Left lung (tissue), 14 donors: Measurements from ENCODE around the gene NSMCE3. TPM values are rescaled to one million over a fixed set of nuclear protein-coding genes. Genes with fewer than 3 reads are reported as not detected.

Experiments
- ATAC-seq: fragments of 200-7000 bp; cut with Tn5 transposase; one replicate; pipeline ENCODE4 v1.9.1; 2020; ENCODE audit warnings: moderate library complexity
- DNase-seq, 4 donors: peaks; one replicate each; pipeline ENCODE4 v3.0.0-alpha.2; 2013 to 2020
- H3K27ac ChIP-seq, 2 donors: fragments of 200-600 bp; sonication (generic) in 1 of 2; one replicate each; pipeline versions ENCODE4 v1.5.0 to v1.8.0; 2020 to 2021
- H3K27me3 ChIP-seq, 2 donors: fragments of 200-600 bp; sonication (generic) in 1 of 2; one replicate each; pipeline versions ENCODE4 v1.5.0 to v1.8.0; 2020 to 2021
- H3K36me3 ChIP-seq, 2 donors: fragments of 200-600 bp; sonication (generic) in 1 of 2; one replicate each; pipeline versions ENCODE4 v1.5.0 to v1.8.0; 2020 to 2021
- H3K4me1 ChIP-seq, 2 donors: fragments of 200-600 bp; one replicate each; pipeline ENCODE4 v1.8.0; 2021
- H3K4me3 ChIP-seq, 2 donors: fragments of 200-600 bp; sonication (generic) in 1 of 2; one replicate each; pipeline versions ENCODE4 v1.5.0 to v1.8.0; 2020 to 2021; ENCODE audit warnings: mild to moderate bottlenecking in 1 of 2
- H3K9me3 ChIP-seq, 2 donors: fragments of 200-600 bp; sonication (generic) in 1 of 2; one replicate each; pipeline versions ENCODE4 v1.5.0 to v1.8.0; 2020 to 2021
- intact Hi-C, 2 donors: fragments of 100-400 bp; cut with DNase I; formaldehyde crosslinking; loops; one replicate each; pipeline versions ENCODE4 v1.11.2 to v1.14.2; 2022
- long read RNA-seq, 12 donors: library from polyadenylated mRNA in 2 of 12; unstranded in 2 of 12; transcript quantifications; one replicate each; pipeline ENCODE4 v2.0.0 and lab custom pipeline, GENCODE V29; 2019 to 2026
- polyA plus RNA-seq, 6 donors: library from polyadenylated mRNA; unstranded; fragments of 120-200 nt; gene quantifications; one replicate each; pipeline ENCODE4 v1.2.1, GENCODE V29; 2013; ENCODE audit not compliant: insufficient read length in 6 of 6
- total RNA-seq, 2 donors: library from RNA; stranded (reverse); fragmentation: NEBNext Ultra II Directional; extraction: Animal tissue kit (Norgen Biotek cat#: 25700); gene quantifications; one replicate each; pipeline ENCODE4 v1.2.1, GENCODE V29; 2021
- TF ChIP-seq, protein P1 (sequence below), 2 donors: fragments of 200-600 bp; sonication (generic) in 1 of 2; IDR thresholded peaks; one replicate each; pipeline versions ENCODE4 v1.5.0 to v1.8.0; 2021; ENCODE audit warnings: antibody characterized with exemption in 2 of 2
- donor health status: DM: no; HTN: yes; CAD: no.
- donor health status: DM: no; HTN: no; CAD: no.

The NSMCE3 gene
- 1 to 10 TPM; 6.2 to 7.3 TPM for total RNA-seq
- polyA plus RNA-seq: 1 to 10 TPM; 5.8 to 9.1 (median 7.5) TPM
- long read RNA-seq, donor 1, full-length matches to known transcripts: 41 of 41 reads
- long read RNA-seq, donor 1, partial matches to known transcripts: 0 of 41 reads
- long read RNA-seq, donor 1, other reads (novel, unspliced or antisense): 0 of 41 reads
- long read RNA-seq, donor 2, full-length matches to known transcripts: 24 of 24 reads
- long read RNA-seq, donor 2, partial matches to known transcripts: 0 of 24 reads
- long read RNA-seq, donor 2, other reads (novel, unspliced or antisense): 0 of 24 reads
- long read RNA-seq, donor 3, full-length matches to known transcripts: 16 of 16 reads
- long read RNA-seq, donor 3, partial matches to known transcripts: 0 of 16 reads
- long read RNA-seq, donor 3, other reads (novel, unspliced or antisense): 0 of 16 reads
- long read RNA-seq, donor 4, full-length matches to known transcripts: 6 of 6 reads
- long read RNA-seq, donor 4, partial matches to known transcripts: 0 of 6 reads
- long read RNA-seq, donor 4, other reads (novel, unspliced or antisense): 0 of 6 reads
- long read RNA-seq, donor 5, full-length matches to known transcripts: 24 of 24 reads
- long read RNA-seq, donor 5, partial matches to known transcripts: 0 of 24 reads
- long read RNA-seq, donor 5, other reads (novel, unspliced or antisense): 0 of 24 reads
- long read RNA-seq, donor 6, full-length matches to known transcripts: 23 of 23 reads
- long read RNA-seq, donor 6, partial matches to known transcripts: 0 of 23 reads
- long read RNA-seq, donor 6, other reads (novel, unspliced or antisense): 0 of 23 reads
- long read RNA-seq, donor 7, full-length matches to known transcripts: 9 of 9 reads
- long read RNA-seq, donor 7, partial matches to known transcripts: 0 of 9 reads
- long read RNA-seq, donor 7, other reads (novel, unspliced or antisense): 0 of 9 reads
- long read RNA-seq, donor 8, full-length matches to known transcripts: 18 of 18 reads
- long read RNA-seq, donor 8, partial matches to known transcripts: 0 of 18 reads
- long read RNA-seq, donor 8, other reads (novel, unspliced or antisense): 0 of 18 reads
- long read RNA-seq, donor 9: 0 reads
- long read RNA-seq, donor 10, full-length matches to known transcripts: 19 of 19 reads
- long read RNA-seq, donor 10, partial matches to known transcripts: 0 of 19 reads
- long read RNA-seq, donor 10, other reads (novel, unspliced or antisense): 0 of 19 reads
- long read RNA-seq, donor 11: 0 reads
- long read RNA-seq, donor 12, full-length matches to known transcripts: 13 of 13 reads
- long read RNA-seq, donor 12, partial matches to known transcripts: 0 of 13 reads
- long read RNA-seq, donor 12, other reads (novel, unspliced or antisense): 0 of 13 reads

- ATAC-seq (peak; percentile 99), DNase-seq (peak; percentile 87 to 96 (median 94))
- Histone ChIP-seq H3K36me3 (no peaks in the 10 kb centered on the region), H3K4me3 (peak within 1 kb of the TSS; percentile 69 to 80), H3K9me3 (no peaks in the 10 kb centered on the region), H3K27me3 (no peaks in the 10 kb centered on the region), H3K4me1 (peaks cover 9 to 33% of the 10 kb centered on the region in 2 donors), H3K27ac (peak within 1 kb of the TSS; percentile 88 to 89)
- TF ChIP-seq, protein P1, sequence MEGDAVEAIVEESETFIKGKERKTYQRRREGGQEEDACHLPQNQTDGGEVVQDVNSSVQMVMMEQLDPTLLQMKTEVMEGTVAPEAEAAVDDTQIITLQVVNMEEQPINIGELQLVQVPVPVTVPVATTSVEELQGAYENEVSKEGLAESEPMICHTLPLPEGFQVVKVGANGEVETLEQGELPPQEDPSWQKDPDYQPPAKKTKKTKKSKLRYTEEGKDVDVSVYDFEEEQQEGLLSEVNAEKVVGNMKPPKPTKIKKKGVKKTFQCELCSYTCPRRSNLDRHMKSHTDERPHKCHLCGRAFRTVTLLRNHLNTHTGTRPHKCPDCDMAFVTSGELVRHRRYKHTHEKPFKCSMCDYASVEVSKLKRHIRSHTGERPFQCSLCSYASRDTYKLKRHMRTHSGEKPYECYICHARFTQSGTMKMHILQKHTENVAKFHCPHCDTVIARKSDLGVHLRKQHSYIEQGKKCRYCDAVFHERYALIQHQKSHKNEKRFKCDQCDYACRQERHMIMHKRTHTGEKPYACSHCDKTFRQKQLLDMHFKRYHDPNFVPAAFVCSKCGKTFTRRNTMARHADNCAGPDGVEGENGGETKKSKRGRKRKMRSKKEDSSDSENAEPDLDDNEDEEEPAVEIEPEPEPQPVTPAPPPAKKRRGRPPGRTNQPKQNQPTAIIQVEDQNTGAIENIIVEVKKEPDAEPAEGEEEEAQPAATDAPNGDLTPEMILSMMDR (IDR thresholded peaks at IDR 0.05): no peak
- intact Hi-C loops: no loop called here
Observed at GRCh38 chr15:29269485-29270168, at the start of gene NSMCE3. Gene NSMCE3, minus strand, starts transcription at chr15:29269822. Its CDS starts 117 bp downstream, at chr15:29269705.

DNA sequence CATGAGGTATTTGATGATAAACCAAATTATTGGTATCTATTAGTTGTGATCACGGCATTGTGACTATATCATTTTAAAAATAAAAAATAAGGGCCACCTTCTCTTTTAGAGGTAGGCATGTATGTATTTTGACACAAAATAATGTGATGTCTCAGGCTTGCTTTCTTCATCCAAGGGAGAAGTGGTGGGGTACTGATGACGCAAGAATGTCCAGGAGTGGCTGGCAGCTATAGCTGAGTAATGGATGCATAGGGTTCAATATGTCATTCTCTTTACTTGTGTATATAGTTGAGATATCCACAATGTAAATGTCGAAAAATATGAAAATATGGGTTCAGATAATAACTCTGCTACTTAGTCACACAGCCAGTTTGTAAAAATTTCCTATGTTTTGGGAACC lies 46.8 kb upstream of the NSMCE3 start:
- DNase-seq (no peak), ATAC-seq (no peak)
- H3K9me3 ChIP-seq: peaks cover 0 to 2% of the 10 kb centered on the region in 2 donors
- H3K27ac ChIP-seq: no peak overlapping the region
- H3K4me1 ChIP-seq: no peaks in the 10 kb centered on the region
- H3K27me3 ChIP-seq: no peaks in the 10 kb centered on the region
- H3K4me3 ChIP-seq: no peak overlapping the region
- TF ChIP-seq, protein P1 (IDR thresholded peaks at IDR 0.05): no peak
- no peaks in the 10 kb centered on the region for H3K36me3 ChIP-seq
- intact Hi-C loops: no loop called here

- ATAC-seq (no peak), DNase-seq (no peak)
- Histone ChIP-seq H3K4me1 (no peaks in the 10 kb centered on the region), H3K9me3 (no peaks in the 10 kb centered on the region), H3K27ac (no peak overlapping the region), H3K27me3 (no peaks in the 10 kb centered on the region), H3K36me3 (no peaks in the 10 kb centered on the region), H3K4me3 (no peak overlapping the region)
- intact Hi-C loops: no loop called here
- TF ChIP-seq, protein P1 (IDR thresholded peaks at IDR 0.05): no peak
Observed at GRCh38 chr15:29312387-29312786, 42.8 kb upstream of the NSMCE3 start.

- Histone ChIP-seq H3K4me3 (no peak overlapping the region), H3K4me1 (no peaks in the 10 kb centered on the region), H3K9me3 (no peaks in the 10 kb centered on the region), H3K36me3 (no peaks in the 10 kb centered on the region), H3K27ac (no peak overlapping the region), H3K27me3 (no peaks in the 10 kb centered on the region)
- intact Hi-C loops: no loop called here
- no peak for DNase-seq
- TF ChIP-seq, protein P1 (IDR thresholded peaks at IDR 0.05): no peak
- no peak for ATAC-seq
Observed at GRCh38 chr15:29311696-29312095, 42.1 kb upstream of the NSMCE3 start.
